ENCODE results near the gene SUSD1. TPM values are rescaled to one million over a fixed set of nuclear protein-coding genes. Genes with fewer than 3 reads are reported as not detected.

The SUSD1 gene
- total RNA-seq, 1 experiment from 2014 or later: 15.3 TPM

DNA sequence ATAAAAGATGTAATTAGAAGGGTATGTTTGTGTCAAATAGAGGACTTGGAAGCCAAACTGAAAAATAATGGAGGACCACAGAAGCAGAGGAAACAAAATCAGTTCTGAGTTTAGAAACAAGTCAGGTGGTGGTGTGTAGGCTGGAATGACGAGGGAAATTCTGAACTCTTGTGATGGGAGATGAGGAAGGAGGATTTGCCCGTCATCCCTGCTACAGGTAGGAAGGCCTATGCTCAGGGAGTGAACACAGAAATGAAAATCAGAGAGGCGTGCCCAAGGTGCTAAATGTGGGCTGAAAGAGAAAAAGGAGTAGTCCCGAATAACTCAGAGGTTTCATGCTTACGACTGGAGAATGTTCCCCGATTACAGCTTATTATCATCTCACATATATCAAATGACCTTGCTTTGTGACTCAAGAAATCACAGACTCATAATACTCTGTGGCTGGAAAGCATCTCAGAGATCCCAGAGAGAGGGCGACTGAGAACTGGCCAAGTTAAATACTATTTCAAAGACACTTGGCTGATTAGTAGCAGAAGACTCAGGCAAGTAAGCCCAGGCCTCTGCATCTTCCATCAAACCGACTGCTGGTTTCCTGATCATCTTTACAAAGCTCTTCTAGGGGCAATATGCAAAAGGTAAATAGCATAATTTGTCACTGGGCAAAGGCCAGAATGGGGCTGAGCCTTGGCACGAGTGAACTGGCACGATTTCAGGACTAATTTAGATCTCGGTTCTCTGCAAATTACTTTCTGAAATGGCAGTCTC is 126.0 kb downstream of the SUSD1 start:
- in situ Hi-C loops (cut with HindIII; ENCODE audit: low pct_unique_long_range_greater_than_20kb, low sequenced_read_pairs): no loop called here
- peaks cover 4% of the 10 kb centered on the region; the same call in 1 of the 2 replicates for H3K9me3 ChIP-seq (ENCODE audit: control insufficient read depth, insufficient read depth, low read depth, low read length)
- no peak for ATAC-seq
- TF ChIP-seq, protein P1, sequence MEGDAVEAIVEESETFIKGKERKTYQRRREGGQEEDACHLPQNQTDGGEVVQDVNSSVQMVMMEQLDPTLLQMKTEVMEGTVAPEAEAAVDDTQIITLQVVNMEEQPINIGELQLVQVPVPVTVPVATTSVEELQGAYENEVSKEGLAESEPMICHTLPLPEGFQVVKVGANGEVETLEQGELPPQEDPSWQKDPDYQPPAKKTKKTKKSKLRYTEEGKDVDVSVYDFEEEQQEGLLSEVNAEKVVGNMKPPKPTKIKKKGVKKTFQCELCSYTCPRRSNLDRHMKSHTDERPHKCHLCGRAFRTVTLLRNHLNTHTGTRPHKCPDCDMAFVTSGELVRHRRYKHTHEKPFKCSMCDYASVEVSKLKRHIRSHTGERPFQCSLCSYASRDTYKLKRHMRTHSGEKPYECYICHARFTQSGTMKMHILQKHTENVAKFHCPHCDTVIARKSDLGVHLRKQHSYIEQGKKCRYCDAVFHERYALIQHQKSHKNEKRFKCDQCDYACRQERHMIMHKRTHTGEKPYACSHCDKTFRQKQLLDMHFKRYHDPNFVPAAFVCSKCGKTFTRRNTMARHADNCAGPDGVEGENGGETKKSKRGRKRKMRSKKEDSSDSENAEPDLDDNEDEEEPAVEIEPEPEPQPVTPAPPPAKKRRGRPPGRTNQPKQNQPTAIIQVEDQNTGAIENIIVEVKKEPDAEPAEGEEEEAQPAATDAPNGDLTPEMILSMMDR (IDR thresholded peaks at IDR 0.05): no peak
- TF ChIP-seq SIN3A (IDR thresholded peaks at IDR 0.05; ENCODE audit: borderline replicate concordance, insufficient read depth, low read depth, low read length) (no peak), TCF7L2 (IDR thresholded peaks at IDR 0.05; ENCODE audit: low read depth, low read length) (no peak)
- peaks cover 15% of the 10 kb centered on the region for H3K4me1 ChIP-seq (ENCODE audit: control insufficient read depth, insufficient read depth, low read length)
- intact Hi-C loops (cut with micrococcal nuclease; ENCODE audit: unreplicated experiment): no loop called here
- CTCF ChIA-PET: no interaction called here
- no peaks in the 10 kb centered on the region for H3K27me3 ChIP-seq (ENCODE audit: control insufficient read depth, insufficient read depth, low read length)
- POLR2A ChIA-PET: no interaction called here
- BruUV-seq (replicated peaks): no TSS peak
- DNase-seq (ENCODE audit: low read depth, low spot score): no peak
- H3K36me3 ChIP-seq (ENCODE audit: control insufficient read depth, insufficient read depth, low read length): no peaks in the 10 kb centered on the region
- H3K27ac ChIP-seq (ENCODE audit: low read length): peak overlapping the region; percentile 86
- H3K4me3 ChIP-seq (ENCODE audit: low read depth in 2 of 2, low read length in 2 of 2): no peak overlapping the region

DNA sequence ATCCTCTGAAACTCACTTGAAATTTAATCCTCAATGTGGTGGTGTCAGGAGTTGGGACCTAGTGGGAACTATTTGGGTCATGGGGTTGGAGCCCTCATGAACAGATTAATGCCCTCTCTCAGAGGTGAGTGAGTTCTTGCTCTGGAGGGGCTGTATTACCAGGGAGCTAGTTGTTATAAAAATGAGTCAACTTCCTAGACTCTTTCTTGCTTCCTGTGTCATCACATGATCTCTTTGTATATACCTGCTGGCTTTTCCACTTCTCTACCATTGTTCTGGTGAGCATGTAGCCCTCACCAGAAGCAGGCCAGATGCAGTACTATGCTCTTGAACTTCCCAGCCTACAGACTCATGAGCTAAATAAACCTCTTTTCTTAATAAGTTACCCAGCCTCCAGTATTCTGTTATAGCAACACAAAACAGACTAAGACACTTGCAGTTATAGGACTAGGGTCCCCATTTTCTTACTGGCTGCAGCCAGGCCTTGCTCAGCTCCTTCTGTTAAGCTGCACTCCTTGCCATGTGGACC is 127.5 kb downstream of the SUSD1 start:
- POLR2A ChIA-PET: no interaction called here
- ATAC-seq (no peak), DNase-seq (ENCODE audit: low read depth, low spot score) (no peak)
- H3K9me3 ChIP-seq (ENCODE audit: control insufficient read depth, insufficient read depth, low read depth, low read length): peaks cover 4% of the 10 kb centered on the region; the same call in 1 of the 2 replicates
- no peak overlapping the region for H3K4me3 ChIP-seq (ENCODE audit: low read depth in 2 of 2, low read length in 2 of 2)
- CTCF ChIA-PET: no interaction called here
- H3K27ac ChIP-seq (ENCODE audit: low read length): peak overlapping the region; percentile 86; the same call in 1 of the 2 replicates
- H3K36me3 ChIP-seq (ENCODE audit: control insufficient read depth, insufficient read depth, low read length): no peaks in the 10 kb centered on the region
- TF ChIP-seq TCF7L2 (IDR thresholded peaks at IDR 0.05; ENCODE audit: low read depth, low read length) (no peak), POLR2AphosphoS5 (IDR thresholded peaks at IDR 0.05; ENCODE audit: low read depth, low read length) (no peak), SIN3A (IDR thresholded peaks at IDR 0.05; ENCODE audit: borderline replicate concordance, insufficient read depth, low read depth, low read length) (no peak)
- TF ChIP-seq, protein P1 (IDR thresholded peaks at IDR 0.05): no peak
- TF ChIP-seq, protein P2, sequence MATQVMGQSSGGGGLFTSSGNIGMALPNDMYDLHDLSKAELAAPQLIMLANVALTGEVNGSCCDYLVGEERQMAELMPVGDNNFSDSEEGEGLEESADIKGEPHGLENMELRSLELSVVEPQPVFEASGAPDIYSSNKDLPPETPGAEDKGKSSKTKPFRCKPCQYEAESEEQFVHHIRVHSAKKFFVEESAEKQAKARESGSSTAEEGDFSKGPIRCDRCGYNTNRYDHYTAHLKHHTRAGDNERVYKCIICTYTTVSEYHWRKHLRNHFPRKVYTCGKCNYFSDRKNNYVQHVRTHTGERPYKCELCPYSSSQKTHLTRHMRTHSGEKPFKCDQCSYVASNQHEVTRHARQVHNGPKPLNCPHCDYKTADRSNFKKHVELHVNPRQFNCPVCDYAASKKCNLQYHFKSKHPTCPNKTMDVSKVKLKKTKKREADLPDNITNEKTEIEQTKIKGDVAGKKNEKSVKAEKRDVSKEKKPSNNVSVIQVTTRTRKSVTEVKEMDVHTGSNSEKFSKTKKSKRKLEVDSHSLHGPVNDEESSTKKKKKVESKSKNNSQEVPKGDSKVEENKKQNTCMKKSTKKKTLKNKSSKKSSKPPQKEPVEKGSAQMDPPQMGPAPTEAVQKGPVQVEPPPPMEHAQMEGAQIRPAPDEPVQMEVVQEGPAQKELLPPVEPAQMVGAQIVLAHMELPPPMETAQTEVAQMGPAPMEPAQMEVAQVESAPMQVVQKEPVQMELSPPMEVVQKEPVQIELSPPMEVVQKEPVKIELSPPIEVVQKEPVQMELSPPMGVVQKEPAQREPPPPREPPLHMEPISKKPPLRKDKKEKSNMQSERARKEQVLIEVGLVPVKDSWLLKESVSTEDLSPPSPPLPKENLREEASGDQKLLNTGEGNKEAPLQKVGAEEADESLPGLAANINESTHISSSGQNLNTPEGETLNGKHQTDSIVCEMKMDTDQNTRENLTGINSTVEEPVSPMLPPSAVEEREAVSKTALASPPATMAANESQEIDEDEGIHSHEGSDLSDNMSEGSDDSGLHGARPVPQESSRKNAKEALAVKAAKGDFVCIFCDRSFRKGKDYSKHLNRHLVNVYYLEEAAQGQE (IDR thresholded peaks at IDR 0.05; ENCODE audit: insufficient read depth in 1 of 2, low read depth in 2 of 2, low read length in 1 of 2): no peak
- H3K4me1 ChIP-seq (ENCODE audit: control insufficient read depth, insufficient read depth, low read length): peaks cover 18% of the 10 kb centered on the region
- no peaks in the 10 kb centered on the region for H3K27me3 ChIP-seq (ENCODE audit: control insufficient read depth, insufficient read depth, low read length)
- in situ Hi-C loops (cut with HindIII; ENCODE audit: low pct_unique_long_range_greater_than_20kb, low sequenced_read_pairs): no loop called here
- intact Hi-C loops (cut with micrococcal nuclease; ENCODE audit: unreplicated experiment): no loop called here
- no TSS peak for BruUV-seq (replicated peaks)
